ENCODE data around the gene ZNF573. TPM values are rescaled to one million over a fixed set of nuclear protein-coding genes. Genes with fewer than 3 reads are reported as not detected.

The ZNF573 gene
- total RNA-seq, 2 experiments from 2014 or later = 7.7 to 7.9 TPM

Other genes starting within 250 kb of the ZNF573 start
- gene ZNF571, start 184.8 kb downstream of the ZNF573 start, total RNA-seq = 1 to 10 TPM; 1.6 to 2.4 TPM
- gene ZNF540, start 184.7 kb downstream of the ZNF573 start, total RNA-seq = 1 to 10 TPM; 1.2 to 1.8 TPM
- 10 to 100 TPM; 14.4 to 16.8 TPM for gene ZFP30, start 124.1 kb downstream of the ZNF573 start, total RNA-seq
- gene ZNF607, start 59.8 kb downstream of the ZNF573 start, total RNA-seq = 1 to 10 TPM; 4.5 to 6.2 TPM
- gene WDR87, start 127.0 kb upstream of the ZNF573 start, total RNA-seq = not detected
- 10 to 100 TPM; 17.1 to 25.0 TPM for gene SIPA1L3, start 127.6 kb upstream of the ZNF573 start, total RNA-seq